Measurements from ENCODE around the gene KCNK4. TPM values are rescaled to one million over a fixed set of nuclear protein-coding genes. Genes with fewer than 3 reads are reported as not detected.

Gene KCNK4
- total and polyA plus RNA-seq, 2 of the 13 experiments (the other 11 are each of a cell fraction or from before 2014, with no cell fraction given) = not detected

GRCh38 chr11:64343767-64344559 is 52.9 kb downstream of the KCNK4 start (continued):
- TF ChIP-seq PTBP1 (IDR thresholded peaks at IDR 0.05; ENCODE audit: low read depth, low read length, poor library complexity, severe bottlenecking) (no peak), HES4 (CRISPR knock-in tag; IDR thresholded peaks at IDR 0.05; ENCODE audit: borderline replicate concordance) (no peak), STAG1 (CRISPR knock-in tag; IDR thresholded peaks at IDR 0.05) (peak; percentile 48), KIAA2018 (CRISPR knock-in tag; IDR thresholded peaks at IDR 0.05; ENCODE audit: borderline replicate concordance) (no peak), BORCS8-MEF2B (CRISPR knock-in tag; IDR thresholded peaks at IDR 0.05) (no peak)

Measured in HepG2 (cell line).